ENCODE measurements around the gene ARRB1.

ARRB1 gene

DNA sequence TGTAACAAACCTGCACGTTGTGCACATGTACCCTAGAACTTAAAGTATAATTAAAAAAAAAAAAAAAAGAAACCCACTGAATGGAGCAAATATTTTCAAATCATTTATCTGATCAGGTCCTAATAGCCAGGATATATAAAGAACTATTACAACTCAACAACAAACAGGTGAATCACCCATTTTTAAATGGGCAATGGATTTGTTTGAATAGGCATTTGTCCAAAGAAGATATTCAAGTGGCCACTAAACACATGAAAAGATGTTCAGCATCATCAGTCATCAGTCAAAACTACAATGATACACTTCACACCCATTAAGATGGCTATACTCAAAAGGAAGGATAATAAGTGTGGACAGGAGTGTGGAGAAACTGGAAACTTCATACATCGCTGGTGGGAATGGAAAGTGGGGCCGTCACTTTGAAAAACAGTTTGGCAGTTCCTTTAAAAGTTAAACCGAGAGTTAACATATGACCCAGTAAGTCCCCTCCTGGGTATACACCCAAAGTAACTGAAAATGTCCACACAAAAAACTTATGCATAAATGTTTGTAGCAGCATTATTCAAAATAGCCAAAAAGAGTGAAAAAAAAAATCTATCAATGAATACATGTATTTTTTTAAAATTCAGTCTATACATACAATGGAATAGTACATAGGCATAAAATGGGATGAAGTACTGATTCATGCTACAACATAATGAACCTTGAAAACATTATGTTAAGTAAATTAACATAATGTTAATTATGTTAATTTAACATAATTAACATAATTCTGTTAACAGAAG lies 53.1 kb downstream of the ARRB1 start:
- DNase-seq: no peak

DNA sequence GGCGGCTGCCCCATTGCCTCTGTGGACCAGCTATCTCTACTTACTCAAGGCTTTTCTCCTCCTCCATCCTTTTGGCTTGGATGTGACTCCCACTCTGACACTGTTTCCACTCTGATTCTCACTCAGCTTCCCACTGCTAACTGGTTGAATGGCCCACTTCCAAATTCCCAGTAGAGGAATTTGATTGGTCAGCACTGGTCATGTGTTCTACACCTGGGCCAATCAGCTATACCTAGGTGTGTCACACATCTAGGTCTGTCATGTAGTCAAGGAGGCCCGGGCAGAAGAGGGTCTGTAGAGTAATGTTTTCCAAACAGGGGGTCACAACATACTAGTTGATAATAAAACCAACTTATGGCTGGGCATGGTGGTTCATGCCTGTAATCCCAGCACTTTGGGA lies 57.6 kb downstream of the ARRB1 start:
- no peak for DNase-seq

DNA sequence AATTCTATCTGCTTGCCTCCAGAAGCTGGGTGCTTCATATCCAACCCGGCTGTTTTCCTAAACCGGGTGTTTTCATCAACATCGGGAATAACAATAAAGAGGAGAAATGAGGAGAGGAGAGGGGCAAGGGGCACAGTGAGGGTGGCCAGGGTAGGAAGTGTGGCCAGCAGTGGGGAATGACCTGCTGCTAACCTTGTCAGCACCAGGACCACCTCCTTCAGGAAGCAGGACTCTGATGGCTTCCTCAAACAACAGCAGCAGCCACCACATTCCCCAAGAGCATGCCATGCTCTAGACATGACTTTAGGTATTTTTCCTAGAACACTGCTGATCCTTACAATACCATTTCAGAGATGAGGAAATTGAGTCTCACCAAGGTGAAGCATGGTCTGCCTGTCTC lies 58.5 kb downstream of the ARRB1 start:
- no peak for DNase-seq

DNA sequence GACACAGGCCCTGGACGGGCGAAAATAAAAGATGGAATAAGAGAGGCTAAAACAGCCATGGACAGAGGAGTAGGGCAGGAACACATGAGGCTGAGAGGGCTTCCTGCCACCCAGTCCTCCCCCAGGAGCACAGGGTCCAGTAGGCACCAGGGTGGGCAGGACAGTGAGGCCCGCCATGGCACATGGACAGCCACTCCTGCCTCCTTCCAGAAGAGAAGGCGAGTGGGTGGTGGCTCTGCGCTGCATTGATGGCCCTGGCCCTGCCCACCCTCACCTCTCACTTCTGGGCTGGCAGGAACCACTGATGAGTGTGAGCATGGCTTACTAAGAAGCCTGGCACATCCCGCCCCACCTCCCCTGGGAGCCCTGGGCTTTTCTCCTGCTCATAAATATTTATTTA lies 59.7 kb downstream of the ARRB1 start:
- DNase-seq: no peak

DNA sequence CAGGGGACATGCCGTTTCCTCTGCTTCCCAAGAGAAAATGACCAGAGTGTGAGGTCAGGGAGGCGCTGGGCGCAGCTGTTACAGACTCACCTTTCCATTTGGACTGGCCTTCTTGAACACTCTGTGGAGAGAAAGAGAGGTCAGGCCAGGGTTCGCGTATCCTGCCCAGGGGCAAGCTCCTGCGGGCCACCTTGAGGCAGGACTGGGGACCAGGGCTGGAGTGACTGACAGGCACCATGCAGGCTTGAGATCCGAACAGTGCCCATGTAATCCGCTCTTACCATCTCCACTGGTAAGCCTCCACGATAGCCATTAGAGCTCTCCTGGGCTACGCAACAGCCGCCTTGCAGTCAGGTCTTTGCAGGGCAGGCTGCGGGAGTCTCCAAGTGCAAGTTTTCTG lies 61.5 kb downstream of the ARRB1 start:
- no peak for DNase-seq

DNA sequence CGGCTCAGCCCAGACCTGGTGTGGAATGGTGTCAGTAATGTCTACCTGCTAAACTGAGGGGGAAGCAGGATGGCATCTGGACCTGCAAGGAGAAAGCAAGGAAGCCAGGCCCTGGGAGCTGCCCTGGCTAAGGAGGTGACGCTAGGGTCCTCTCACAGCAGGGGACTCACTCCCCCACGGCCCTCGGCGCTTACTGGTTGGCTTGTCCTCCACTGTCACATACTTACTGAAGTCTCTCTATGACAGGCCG lies 62.0 kb downstream of the ARRB1 start:
- no peak for DNase-seq

DNA sequence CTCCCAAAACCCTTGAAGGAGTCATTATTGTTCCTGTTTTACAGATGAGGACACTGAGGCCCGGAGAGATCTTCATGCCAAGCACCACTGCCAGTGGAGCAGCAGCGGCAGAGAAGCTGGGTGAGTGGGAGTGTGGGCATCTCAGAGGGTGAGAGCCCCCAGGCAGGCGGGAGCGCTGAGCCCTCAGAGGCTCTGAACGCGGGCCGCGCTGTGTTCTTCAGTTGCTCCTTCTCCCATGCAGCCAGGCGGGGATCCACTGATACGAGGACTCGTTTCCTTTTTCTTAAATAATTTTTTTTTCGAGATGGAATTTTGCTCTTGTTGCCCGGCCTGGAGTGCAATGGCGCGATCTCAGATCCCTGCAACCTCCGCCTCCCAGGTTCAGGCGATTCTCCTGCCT lies 63.9 kb downstream of the ARRB1 start:
- no peak for DNase-seq

DNA sequence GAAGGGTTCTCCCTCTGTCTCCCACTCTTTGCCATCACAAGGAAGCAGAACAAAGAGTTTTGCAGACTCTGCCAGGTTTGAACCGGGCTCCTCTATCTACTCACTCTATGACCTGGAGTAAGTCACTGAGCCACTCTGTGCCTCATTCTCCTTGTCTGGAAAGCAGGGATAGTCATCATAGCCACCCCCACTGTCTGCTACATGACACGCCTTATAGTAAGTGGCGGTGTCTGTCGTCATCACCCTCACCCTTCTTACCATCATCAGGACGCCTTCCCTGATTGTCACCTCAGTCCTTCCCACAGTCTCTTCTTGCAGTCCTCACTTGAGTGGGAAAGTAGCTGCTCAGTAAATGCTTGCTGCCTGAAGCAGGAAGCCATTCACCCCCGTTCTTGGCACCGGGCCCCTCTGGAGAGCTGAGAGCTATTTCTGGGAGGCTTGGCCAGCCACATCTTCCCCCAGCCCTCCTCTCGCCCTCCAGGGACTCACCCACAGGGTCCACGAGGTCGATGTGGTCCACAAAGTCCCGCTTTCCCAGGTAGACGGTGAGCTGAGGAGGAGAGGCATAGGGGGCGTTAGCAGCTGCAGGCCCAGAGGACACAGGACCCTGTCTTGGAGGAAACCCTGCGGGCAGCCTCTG lies 64.5 kb downstream of the ARRB1 start:
- DNase-seq: no peak

DNA sequence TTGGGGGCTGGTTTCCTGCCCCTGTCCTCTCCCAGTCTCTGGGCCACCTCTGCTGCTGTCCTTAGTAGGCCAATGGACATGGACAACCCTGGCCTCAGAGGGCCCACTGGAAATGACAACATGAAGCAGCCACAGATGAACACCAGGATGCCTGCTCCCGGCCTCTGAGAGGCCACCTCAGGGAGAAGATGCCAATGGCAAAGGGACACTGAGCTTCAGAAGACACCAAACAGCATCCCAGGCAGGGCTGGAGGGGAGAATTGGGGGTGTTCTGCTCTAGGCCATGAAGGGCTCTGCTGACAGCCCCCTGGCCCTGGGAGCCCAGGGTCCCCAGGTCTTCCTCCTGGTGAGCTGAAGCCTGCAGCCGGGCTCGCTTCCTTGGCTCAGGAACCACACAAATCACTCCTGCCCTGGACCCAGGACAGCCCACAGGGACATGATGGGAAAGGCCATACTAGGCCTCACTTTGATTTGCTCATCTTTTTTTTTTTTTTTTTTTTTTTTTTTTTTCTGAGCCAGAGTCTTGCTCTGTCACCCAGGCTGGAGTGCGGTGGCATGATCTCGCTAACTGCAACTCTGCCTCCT lies 65.6 kb downstream of the ARRB1 start:
- DNase-seq: no peak

DNA sequence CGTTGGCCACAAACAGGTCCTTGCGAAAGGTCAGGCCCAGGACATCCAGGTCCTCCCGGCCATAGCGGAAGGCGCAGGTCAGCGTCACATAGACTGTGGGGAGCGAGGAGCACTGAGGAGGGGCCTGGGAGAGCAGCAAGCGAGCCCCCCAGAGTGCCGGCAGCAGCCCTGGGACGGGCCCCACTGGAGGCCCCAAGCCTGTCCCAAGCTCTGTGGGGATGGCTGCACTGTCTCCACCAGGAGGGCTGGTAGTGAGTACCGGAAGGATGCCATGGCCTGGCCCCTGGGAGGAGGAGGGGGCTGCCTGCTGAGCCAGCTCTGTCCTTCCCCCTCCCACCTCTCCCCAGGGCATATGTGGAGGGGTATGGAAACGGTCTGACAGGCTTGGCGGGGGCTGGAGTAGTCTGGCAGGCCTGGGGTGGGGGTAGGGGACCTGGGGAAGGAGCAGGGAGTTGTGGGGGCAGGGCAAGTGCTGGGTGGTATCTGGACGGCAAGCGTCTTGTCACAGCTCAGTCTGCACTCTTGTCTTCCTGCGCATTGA lies 68.0 kb downstream of the ARRB1 start:
- DNase-seq: no peak

DNA sequence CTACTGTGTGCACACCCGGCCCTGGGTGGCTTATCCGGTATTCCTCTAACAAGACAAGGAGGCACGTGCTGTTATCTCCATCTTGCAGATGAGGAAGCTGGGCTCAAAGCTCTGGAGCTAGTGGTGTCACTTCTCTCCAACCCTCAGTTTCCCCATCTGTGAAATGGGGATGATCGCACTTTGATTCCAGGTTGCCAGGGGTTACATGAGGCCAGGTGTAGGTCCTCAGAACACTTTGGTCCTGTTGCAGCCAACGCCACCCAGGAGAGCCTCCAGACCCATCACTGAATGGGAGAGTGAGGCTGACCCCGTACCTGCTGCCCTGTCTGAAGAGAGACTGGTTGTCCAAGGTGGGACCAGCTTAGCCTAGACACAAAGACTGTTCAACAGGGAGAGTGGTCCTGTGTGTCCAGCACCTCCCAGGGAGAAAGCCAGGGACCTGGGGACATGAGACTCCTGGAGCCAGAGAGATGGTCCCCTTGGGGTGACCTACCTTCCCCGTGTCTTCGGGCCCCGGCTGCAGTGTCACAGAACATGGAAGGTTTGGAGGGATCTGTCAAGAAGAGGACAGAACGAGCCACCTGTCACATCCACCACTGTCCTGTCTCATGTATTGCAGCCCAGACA lies 69.9 kb downstream of the ARRB1 start:
- no peak for DNase-seq

DNA sequence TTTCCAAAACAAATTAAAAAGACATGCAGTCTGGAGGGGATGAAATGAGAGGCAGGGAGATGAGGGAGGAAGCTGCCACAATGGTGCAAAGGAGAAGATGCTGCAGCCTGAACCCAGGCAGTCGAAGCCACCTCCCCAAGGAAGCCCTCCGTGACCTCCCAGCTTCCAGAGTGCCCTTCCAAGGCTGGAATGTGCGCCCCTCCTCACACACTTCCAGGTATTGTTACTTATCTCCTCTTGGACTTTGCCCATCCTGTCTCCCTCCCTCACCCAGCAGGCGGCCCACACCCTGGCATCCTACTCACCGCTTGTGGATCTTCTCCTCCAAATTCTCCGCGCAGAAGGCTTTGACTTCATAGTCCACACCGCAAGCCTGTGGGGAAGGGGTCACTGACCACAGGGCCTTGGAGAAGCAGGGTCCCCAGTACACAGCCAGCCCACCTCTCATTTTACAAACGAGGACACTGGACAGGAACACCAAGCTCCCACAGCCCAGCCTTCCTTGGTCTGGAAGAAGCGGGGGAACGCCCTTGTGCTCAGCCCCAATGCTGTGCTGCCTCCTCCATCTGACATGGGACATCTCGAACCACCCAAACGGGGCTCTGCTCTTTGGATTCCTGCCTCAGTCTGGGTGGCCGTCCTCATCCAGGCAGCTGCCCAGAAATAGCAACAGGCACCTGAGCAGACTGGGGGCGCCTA lies 70.5 kb downstream of the ARRB1 start:
- no peak for DNase-seq

DNA sequence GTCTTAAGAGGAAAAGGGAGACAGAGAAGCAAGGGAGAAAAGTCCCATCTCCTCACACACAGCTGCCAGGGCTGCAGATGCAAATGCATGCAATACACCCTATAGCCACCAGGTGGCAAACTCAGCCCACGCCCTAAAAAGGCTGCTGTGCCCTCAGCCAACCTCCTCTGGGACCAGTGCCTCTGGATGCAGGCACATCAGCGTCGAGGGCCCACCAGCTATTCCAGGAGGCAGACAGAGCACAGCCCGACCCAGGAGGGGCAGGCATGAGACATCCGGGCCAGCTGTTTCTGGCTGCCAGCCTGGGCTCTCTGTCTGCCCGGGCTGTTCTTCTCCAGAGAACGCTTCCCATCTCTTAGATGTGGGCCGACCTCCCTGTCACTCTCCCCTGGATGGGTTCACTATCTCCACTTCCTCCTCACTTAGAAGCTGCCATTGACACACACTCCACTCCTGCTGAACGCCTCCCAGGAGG lies 71.2 kb downstream of the ARRB1 start:
- peak; percentile 91 for DNase-seq

DNA sequence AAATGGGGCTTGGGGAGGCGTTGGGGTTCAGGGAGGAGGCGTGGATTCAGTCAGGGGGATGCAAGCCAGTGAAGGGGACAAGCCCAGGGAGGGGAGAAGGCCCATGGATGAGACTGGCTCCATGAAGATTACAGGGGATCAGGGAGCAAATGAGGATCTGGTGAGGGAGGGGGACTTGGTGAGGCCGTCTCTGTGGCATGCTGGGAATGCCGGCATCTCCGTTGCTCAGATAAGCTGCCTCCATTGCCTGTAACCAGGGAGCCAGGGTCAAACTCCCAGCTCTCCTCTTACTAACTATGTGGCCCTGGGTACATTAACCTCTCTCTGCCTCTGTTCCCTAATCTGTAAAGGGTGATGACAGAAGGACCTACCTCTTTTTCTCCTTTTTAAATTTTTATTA lies 72.2 kb downstream of the ARRB1 start:
- DNase-seq: no peak

DNA sequence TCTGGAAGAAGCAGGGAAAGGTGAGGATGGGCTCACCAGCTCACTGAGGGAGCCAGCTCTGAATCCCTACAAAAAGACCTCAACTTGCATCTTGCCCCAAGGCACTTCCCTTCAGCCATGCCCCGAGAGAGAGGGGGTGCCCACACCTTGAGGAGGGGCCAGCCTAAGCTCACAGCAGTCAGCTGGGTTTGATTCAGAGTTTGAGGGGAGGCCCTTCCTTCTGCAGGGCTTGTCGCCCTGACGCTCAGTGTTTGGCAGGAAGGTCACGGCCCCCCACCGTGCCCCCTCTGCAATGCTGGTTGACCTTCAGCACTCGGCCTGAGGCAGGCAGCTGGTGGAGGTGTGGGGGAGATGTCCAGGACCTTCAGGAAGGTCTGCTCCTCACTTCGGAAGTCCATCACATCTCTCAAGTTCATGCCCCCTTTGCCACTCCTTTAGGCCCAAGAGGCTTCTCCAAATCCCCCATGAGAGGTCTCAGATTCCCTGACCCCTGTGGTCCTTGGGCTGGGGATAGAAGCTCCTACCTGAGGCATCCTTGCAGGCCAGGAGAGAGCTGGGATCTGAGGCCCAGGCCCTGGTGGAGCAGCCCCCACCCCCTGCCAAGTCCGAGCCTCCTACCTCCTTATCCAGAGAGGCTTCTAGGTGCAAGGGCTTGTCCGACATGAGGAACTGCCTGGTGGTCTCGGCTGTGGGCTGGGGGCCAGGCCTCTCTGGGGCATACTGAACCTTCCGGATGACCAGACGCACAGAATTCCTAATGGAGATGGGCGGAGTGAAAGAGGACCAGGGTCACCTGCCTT lies 73.3 kb downstream of the ARRB1 start:
- DNase-seq: peak; percentile 56

DNA sequence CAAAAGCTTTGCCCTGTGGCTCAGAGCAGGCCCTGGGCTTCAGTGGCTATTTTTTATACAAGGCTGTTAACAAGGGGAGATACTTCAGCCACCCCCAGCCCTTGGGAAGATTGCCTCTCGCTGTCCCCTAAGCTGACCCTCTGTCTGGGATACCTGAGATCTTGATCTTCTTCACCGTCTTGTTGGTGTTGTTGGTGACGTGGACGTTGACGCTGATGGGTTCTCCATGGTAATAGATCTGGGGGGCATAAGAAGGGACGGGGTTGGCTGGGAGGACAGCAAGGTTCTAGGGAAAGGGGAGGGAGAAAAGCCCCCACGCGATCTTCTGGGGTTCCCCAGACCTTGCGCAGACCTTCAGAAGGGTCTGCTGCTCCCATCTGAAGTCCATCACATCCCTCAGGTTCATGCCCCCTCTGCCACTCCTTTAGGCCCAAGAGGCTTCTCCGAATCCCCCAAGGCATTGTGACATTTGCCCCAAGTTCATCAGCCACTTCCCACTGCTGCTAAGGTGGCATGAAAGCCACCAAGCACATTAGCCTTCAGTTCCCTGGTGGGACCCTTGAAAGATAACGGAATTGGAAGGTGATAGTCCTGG lies 74.2 kb downstream of the ARRB1 start:
- peak; percentile 54 for DNase-seq

DNA sequence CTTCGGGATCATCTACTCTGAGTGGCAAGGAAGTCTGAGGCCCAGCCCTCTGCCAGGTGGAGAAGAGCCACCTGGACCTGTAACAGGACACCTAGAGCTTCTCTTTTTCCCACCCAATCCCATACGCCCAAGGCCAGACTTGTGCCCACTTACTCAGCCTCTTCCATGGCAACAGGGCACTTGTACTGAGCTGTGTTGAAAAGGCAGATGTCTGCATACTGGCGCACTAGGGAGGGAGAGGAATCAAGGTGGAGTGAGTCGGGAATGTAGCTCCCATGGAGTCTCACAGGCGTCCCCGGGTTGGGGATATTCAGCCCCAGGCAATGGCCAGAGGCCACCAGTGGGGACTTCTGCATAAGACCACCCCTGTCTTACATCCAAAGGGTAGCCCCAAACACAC lies 74.8 kb downstream of the ARRB1 start:
- DNase-seq: no peak

DNA sequence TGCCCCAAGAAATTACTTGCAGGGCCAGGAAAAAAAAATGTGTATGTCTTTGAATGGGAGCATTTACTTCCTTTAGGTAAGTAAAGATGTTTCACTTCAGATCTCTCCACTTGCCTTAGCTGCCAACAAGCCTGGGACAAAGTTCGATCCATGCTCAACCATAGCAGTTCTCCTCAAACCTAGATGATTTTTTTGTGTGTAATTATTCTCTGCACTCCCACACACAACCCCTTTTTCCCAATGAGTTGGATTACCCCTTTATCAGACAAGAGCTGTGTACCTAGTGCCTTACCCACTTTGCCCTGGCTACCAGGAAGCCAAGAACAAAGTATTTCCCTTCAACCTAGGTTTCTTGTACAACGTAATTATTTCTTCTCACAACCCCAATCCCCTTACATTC lies 75.3 kb downstream of the ARRB1 start:
- DNase-seq: peak; percentile 32

DNA sequence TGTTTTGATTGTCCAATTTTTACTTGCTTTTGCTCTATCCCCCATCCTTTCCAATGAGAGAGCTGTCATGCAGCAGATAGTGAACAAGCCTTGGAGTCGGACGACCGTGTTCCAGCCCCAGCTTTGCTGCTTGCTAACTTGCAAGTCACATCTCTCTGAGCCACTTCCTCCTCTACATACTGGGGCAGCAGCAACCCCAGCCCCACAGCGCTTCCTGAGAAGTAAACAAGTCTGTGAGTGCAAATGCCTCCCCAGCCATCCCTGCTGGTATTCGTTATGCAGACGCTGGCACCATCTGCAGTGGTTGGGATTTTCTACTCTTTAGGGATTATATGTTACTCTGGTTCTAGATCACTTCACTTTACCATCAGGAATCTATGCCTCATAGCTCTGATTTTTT lies 75.9 kb downstream of the ARRB1 start:
- peak; percentile 79 for DNase-seq

DNA sequence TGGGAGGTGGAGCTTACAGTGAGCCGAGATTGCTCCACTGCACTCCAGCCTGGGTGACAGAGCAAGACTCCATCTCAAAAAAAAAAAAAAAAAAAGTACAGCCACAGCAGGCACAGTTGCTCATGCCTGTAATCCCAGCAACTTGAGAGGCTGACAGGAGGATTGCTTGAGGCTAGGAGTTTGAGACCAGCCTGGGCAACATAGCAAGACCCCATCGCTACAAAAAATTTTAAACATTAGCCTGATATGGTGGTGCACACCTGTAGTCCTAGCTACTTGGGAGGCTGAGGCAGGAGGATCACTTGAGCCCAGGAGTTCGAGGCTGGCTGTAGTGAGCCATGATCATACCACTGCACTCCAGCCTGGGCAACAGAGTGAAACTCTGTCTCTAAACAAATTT lies 76.7 kb downstream of the ARRB1 start:
- DNase-seq: peak; percentile 37

DNA sequence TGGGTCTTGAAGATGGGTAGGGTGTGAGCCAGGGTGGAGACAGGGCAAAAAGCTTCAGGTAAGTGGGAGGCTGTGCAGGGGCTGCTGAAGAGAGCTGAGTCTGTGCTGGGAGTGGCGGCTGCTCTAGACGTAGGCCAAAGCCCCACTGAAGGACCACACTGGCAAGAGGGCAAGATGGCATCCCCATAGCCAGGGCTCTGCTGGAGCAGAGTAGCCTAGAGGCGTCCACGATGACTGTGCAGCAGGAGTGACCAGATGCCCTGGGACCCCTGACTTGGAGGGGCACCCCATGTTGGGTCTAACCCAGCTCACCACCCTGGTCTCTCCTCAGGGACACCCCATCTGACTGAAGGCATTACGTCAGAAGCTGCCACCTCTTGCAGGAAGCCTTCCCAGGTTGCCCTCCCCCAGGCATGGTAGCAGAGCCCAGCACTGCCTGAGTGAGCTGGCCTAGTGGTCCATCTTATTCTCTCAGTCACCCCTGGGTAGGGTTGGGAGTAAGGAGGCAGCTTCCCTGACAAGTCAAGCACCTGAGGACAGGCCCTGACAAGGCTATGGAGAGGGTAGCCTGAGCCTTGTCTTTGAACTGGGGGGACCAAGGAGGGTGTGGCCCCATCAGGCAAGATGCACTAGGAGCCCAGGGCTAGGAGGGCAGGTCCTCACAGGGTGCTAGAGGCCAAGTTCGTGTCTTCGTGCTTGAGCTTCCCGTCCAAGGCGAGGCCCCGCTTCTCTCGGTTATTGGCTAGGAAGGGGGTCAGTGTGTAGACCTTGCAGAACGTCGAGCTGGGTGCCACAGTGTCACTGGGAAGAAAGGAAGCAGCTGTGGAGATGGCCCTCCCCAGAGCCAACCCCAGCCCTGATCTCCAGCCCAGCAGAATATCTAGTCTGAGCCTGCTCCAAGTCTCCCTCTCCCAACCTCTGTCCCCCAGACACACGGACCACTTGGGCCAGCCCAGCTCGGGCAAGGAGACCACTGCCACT lies 77.8 kb downstream of the ARRB1 start:
- peak; percentile 56 for DNase-seq
